Endothelial cell (in vitro differentiated cells): ENCODE results near the gene KCNK7. TPM values are rescaled to one million over a fixed set of nuclear protein-coding genes. Genes with fewer than 3 reads are reported as not detected.
A peak's percentile ranks its signal among the peaks of the same experiment; 100 is the strongest.

Experiments used
- DNase-seq: peaks from one replicate; pipeline ENCODE4 v3.0.0; 2021; ENCODE audit warnings: low spot score
- H3K27ac Mint-ChIP-seq: one replicate; pipeline ENCODE4 v1.8.0; 2021; ENCODE audit warnings: mixed read lengths, inconsistent platforms; ENCODE audit not compliant: unreplicated experiment
- H3K27me3 Mint-ChIP-seq: one replicate; pipeline ENCODE4 v1.8.0; 2021; ENCODE audit warnings: mild to moderate bottlenecking, moderate library complexity, mixed read lengths, inconsistent platforms; ENCODE audit not compliant: unreplicated experiment
- H3K36me3 Mint-ChIP-seq: one replicate; pipeline ENCODE4 v1.8.0; 2021; ENCODE audit warnings: mild to moderate bottlenecking, low read depth, mixed read lengths, inconsistent platforms; ENCODE audit not compliant: unreplicated experiment
- H3K4me1 Mint-ChIP-seq: one replicate; pipeline ENCODE4 v1.8.0; 2021; ENCODE audit warnings: mild to moderate bottlenecking, mixed read lengths, inconsistent platforms; ENCODE audit not compliant: unreplicated experiment
- H3K4me3 Mint-ChIP-seq: one replicate; pipeline ENCODE4 v1.8.0; 2021; ENCODE audit warnings: mild to moderate bottlenecking, mixed read lengths, inconsistent platforms; ENCODE audit not compliant: unreplicated experiment
- H3K9me3 Mint-ChIP-seq: one replicate; pipeline ENCODE4 v1.8.0; 2021; ENCODE audit warnings: mixed read lengths, inconsistent platforms; ENCODE audit not compliant: unreplicated experiment
- CTCF ChIP-seq: fragments of 200-600 bp; sonication (generic); IDR thresholded peaks from one replicate; pipeline ENCODE4 v1.5.0; 2021; ENCODE audit warnings: antibody characterized with exemption; ENCODE audit not compliant: unreplicated experiment
- long read RNA-seq: library from polyadenylated mRNA; unstranded; transcript quantifications from one replicate; pipeline ENCODE4 v2.0.0, GENCODE V29; 2020; ENCODE audit not compliant: unreplicated experiment
- total RNA-seq: library from RNA; stranded (reverse); fragmentation: NEBNext Ultra II Directional; extraction: Animal tissue kit (Norgen Biotek cat#: 25700); gene quantifications from one replicate; pipeline ENCODE4 v1.2.1, GENCODE V29; 2021; ENCODE audit not compliant: unreplicated experiment

KCNK7 gene, protein sequence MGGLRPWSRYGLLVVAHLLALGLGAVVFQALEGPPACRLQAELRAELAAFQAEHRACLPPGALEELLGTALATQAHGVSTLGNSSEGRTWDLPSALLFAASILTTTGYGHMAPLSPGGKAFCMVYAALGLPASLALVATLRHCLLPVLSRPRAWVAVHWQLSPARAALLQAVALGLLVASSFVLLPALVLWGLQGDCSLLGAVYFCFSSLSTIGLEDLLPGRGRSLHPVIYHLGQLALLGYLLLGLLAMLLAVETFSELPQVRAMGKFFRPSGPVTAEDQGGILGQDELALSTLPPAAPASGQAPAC
- total RNA-seq: 2.0 TPM
- long read RNA-seq: 0 reads

- Mint-ChIP-seq H3K27ac (peak within 1 kb of the TSS; percentile 22), H3K4me1 (peaks cover 4% of the 10 kb centered on the region), H3K4me3 (peak within 1 kb of the TSS; percentile 38), H3K36me3 (peaks cover 16% of the 10 kb centered on the region), H3K27me3 (peaks cover 31% of the 10 kb centered on the region), H3K9me3 (no peaks in the 10 kb centered on the region)
- TF ChIP-seq CTCF: no peak
- DNase-seq: no peak
These were observed at the start of gene KCNK7 for GRCh38 chr11:65595543-65596281. KCNK7 (minus strand) TSS chr11:65595800; CDS start chr11:65595772, 28 bp downstream.

- no peak for TF ChIP-seq CTCF
- Mint-ChIP-seq H3K27ac (peak overlapping the region; percentile 48), H3K4me1 (peaks cover 49% of the 10 kb centered on the region), H3K27me3 (peaks cover 20% of the 10 kb centered on the region), H3K9me3 (no peaks in the 10 kb centered on the region), H3K36me3 (peaks cover 34% of the 10 kb centered on the region), H3K4me3 (no peak overlapping the region)
- no peak for DNase-seq
These were observed 49.2 kb upstream of the KCNK7 start for GRCh38 chr11:65644837-65645236.

DNA sequence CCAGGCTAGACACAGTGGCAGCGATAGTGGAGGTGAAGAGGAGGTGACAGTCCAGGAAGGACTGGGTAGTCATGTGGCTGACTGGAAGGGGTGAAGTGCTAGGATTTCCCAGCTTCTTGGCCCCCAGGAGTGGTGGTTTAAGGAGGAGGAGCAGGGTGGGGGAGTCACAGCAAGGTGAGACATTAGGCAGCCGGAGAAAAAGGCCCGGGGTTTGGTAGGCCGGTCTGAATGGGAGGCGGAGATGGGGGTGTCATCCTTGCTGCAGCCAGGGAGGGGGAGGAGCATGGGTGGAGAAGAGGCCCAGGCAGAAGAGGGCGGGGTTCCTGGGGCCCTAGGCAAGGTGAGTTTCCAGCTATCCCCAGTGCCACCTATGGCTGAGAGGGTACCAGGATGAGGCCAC, 48.4 kb upstream of the KCNK7 start:
- no peak for DNase-seq
- H3K9me3 Mint-ChIP-seq: no peaks in the 10 kb centered on the region
- H3K27ac Mint-ChIP-seq: no peak overlapping the region
- peaks cover 54% of the 10 kb centered on the region for H3K4me1 Mint-ChIP-seq
- H3K4me3 Mint-ChIP-seq: peak overlapping the region; percentile 81
- peaks cover 24% of the 10 kb centered on the region for H3K27me3 Mint-ChIP-seq
- H3K36me3 Mint-ChIP-seq: peaks cover 33% of the 10 kb centered on the region
- no peak for TF ChIP-seq CTCF

- Mint-ChIP-seq H3K27me3 (peaks cover 21% of the 10 kb centered on the region), H3K9me3 (no peaks in the 10 kb centered on the region), H3K4me1 (peaks cover 54% of the 10 kb centered on the region), H3K27ac (peak overlapping the region; percentile 83), H3K4me3 (peak overlapping the region; percentile 91), H3K36me3 (peaks cover 26% of the 10 kb centered on the region)
- TF ChIP-seq CTCF: no peak
- DNase-seq: peak; percentile 56
These were observed 46.5 kb upstream of the KCNK7 start for GRCh38 chr11:65642014-65642671.
